Activated CD4-positive, CD25-positive, alpha-beta regulatory T cell treated with anti-CD3 and anti-CD28 coated beads, Interleukin-2, amount 50 U/mL, for 16 hours (primary cell): ENCODE results near the gene SLC1A1.
"Not testable (repeated sequence)": the region's sequence is repeated elsewhere in the genome, so short reads cannot be mapped to it uniquely, and the experiment has no call there.

Source experiments
- DNase-seq: peaks from one replicate; pipeline ENCODE4 v3.0.0-alpha.2; 2020; ENCODE audit warnings: low read depth, low spot score

Gene SLC1A1

GRCh38 chr9:4576448-4576847, 86.2 kb downstream of the SLC1A1 start:
- no peak for DNase-seq

DNA sequence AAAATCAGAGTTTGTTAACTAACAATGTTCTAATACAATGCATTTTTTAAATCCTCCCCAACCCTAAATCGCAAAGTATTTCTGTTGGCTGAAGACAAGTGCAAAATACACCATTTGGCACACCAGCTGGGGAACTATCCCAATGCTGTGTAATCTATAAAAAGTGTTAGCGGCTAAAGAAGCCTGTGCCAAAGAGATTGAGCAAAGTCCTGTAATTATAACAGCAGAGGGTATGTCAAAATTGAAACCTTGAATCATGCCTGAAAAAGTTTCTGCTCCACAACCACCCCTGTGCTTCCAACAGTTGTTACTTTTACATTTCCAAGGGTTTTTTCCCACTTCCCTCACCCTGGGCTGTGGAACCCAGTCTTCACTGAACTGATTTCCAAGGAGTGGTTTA, 88.7 kb downstream of the SLC1A1 start:
- DNase-seq, result no peak

DNA sequence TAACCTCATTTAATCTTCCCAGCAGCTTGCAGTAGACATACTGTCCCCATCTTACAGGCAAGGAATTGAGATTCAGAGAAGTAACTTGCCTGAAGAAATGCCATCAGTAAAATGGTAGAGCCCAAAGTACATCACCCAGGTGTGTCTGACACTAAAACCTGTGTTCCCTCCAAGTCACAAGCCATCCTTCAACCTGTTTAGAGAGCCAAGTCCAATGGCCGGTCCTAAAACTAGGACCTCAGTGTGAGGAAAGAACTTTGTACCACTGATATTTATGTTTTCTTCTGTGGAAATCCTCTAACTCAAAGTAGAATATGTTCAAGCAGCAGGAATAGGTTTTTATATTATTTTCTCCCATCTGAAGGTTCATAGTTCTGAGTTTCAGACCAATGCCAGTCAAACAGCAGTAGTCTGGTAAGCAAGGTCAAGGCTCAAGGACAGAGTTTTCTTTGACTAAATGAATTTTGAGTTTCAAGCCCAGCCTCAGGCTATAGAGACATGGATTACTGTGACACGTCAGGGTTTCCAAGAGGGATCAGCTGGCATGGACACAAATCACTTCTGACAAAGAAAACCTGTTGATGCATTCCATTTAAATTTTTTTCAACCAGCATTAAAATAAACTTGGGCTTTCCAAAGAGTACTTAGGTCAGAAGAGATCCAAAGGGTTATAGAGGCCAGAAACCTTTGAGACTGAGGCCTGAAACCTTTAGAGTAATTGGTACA, 90.9 kb downstream of the SLC1A1 start:
- DNase-seq, result no peak

DNA sequence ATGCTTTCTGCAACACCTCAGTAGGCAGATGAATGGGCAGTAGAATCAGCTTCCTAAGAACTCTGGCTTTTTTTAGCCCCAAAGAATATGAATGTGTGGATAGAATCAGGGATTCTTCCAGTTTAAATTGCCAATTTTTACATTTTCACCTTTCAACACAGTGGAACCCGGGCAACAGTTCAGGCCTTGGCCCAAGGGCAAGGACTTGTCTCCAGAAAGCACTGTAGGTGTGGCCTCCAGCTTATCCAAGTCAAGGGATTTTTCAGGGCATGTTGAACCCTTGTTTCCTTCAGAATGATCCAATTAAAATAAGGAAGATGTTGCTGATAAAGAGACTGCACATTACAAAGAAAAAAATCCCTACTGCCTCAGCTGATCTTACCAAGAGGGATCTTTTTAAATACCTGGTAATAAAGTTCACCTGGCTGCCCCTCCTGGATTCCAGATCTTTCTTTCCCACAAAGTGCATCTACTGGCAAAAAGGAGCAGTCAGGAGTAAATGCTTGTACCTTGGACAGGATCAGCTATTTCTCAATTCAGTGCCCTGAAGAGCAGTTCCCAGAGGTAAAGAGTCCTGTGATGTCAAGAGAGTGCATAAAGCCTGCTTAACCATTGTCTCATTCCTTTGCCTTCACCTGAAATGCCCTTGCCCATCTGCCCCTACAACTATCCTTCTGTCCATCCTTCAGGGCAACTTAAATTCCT, 91.7 kb downstream of the SLC1A1 start:
- DNase-seq, result no peak

DNA sequence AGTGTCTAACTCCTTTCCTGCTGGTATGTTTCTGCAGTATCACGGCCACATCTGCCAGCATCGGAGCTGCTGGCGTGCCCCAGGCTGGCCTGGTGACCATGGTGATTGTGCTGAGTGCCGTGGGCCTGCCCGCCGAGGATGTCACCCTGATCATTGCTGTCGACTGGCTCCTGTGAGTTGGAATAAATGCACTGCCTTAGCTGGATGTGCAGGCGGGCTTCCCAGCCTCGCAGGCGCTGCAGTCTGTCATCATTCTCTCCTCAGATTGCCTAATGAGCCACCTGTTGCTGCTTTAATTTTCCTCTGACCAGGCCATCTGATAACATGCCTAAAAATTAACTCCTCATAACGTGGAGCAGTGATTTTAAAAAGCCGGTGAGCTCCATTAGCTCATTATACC, 92.7 kb downstream of the SLC1A1 start:
- DNase-seq, result no peak

DNA sequence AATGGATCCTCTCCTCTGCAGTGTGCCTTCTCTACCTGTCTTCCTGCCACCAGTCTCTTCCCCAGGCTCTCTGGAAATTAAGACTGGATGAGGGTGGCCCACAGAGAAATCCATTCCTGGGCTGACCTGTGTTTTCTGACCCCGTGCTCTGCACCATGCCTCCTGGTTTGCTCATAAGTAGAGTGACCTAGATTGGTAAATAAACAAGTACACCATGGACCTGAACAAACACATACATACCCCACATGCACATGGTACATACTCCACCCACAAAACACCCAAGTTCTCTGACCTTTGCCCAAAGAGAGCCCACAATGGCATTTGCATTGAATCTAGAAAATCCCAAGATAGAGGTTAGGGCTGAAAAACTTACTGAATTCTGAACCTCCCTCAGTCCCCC, 94.4 kb downstream of the SLC1A1 start:
- DNase-seq, result no peak

- no peak for DNase-seq
Measured at GRCh38 chr9:4585135-4585534, 94.9 kb downstream of the SLC1A1 start.

DNA sequence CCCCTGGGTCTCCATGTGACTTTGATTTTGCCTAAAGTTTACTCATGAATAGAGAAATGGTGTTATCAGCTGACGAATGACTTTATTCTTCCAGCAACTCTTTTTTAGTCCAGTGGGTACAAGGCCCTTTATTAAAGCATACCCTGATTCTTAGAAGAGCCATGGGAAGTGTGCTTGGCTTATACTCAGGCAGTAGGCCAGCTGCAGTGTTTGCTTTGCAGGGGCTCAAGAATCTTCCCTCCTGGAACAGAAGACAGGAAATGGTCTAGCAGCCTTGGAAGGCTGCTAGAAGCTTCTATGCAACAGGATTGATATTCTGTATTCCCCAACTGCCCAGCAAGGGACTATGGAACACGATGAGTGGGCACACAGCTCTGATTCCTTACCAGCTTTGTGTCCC, 98.5 kb downstream of the SLC1A1 start:
- no peak for DNase-seq

DNA sequence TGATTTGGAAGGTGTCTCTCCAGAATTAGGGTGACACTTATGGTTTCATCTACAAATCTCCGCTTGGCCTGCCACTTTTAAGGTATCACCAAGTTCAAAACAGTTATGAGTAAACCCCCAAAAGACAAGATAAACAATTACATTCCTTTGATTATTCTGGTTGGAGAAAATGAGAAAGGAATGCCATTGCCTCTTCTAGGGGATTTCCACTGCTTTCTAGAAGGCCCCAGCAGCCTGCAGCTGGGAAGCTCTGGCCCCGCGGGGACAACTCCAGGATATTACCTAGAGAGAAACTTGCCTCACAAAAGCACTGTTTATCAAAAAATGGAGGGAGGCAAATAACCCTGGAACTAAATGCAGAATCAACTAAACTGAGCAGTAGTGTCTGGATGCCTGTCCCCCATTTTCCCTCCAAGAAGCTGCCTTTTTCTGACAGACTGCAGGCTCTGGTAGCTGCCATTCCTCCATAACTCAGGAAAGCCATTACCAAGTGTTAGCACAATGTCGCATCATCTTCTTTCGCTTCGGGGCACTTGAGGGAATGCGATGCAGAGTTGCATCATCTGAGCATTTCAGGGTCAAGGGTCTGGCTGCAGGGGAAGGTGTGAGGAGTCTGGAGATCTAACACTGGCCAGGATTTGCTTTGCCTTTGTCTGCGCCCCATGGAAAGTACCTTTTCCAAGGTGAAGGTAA, 100.3 kb downstream of the SLC1A1 start:
- DNase-seq, result no peak

- no peak for DNase-seq
Measured at GRCh38 chr9:4591123-4591500, 100.8 kb downstream of the SLC1A1 start.

- no peak for DNase-seq
Measured at GRCh38 chr9:4592295-4592694, 102.0 kb downstream of the SLC1A1 start.

DNA sequence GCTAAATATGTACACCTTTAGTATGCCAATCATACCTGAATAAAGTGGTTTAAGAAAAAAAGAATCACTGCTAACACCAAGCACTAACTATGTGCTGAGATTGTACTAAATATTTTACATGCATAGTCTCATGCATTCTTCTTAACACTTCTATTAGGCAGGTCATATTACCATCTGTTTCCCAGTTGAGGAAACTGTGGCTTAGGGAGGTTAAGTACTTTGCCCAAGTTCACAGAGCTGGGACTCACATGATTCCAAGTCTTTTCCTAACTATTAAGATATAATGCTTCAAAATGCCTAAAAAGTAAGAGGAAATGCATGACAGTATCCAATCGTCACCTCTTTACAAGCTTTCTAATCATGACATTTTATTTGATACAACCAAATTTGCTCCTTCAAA, 102.6 kb downstream of the SLC1A1 start:
- no peak for DNase-seq

GRCh38 chr9:4594545-4594944, 104.3 kb downstream of the SLC1A1 start:
- no peak for DNase-seq

DNA sequence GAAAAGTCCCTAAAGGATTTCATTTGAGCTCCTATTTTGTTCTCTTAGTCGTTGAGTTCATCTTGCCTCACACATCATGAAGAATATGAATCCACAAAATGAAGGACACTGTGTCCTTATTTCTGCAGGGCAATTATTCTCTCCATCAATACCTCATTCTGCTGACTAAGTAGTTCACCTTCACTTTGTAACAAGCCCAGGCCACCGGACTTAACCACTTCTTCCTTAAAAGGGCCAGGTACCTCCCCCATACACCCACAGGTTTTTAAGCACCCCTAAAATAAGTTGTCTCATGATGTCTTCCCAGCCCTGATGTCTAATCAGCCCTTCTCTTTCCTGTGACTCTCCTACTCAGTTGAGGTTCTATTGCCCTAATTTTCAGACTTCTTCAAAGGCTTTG, 104.7 kb downstream of the SLC1A1 start:
- no peak for DNase-seq

GRCh38 chr9:4596165-4596922, 106.1 kb downstream of the SLC1A1 start:
- peak; percentile 32 for DNase-seq

DNA sequence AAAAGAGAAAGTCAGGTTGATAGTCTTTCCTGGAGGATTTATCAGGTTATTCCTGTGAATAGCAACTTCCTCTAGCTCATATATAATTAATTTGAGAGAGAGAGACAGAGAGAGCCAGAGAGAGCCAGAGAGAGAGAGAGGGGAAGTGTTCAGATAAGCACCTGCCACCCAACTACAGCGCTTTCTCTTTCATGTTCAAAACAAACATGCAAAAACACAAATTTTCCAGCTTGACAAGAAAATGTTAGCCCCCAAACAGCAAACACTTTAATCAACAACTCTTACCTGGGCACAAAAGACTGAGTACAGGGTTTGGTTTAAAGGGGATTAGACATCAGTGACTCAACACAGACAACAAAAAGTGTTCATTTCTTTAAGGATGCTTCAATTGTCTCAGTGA, 110.1 kb downstream of the SLC1A1 start:
- no peak for DNase-seq

DNA sequence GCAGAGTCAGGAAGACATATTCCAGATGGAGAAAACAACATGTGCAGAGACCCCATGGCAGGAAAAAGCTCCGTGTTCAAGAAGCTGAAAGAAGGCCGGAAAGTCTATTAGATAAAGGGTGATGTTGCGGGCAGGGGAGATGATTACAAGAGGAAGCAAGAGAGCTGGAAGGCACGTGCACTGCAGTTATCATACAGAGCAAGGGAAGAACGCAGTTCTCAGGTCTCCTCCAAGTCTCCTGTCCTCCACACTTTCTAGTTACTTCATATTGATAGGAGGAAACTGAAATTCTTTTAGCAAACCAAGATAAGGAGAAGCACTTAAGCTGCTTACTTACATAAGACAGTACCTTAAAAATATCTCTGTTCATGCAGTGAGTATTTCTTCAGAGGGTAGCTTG, 113.6 kb downstream of the SLC1A1 start:
- no peak for DNase-seq

DNA sequence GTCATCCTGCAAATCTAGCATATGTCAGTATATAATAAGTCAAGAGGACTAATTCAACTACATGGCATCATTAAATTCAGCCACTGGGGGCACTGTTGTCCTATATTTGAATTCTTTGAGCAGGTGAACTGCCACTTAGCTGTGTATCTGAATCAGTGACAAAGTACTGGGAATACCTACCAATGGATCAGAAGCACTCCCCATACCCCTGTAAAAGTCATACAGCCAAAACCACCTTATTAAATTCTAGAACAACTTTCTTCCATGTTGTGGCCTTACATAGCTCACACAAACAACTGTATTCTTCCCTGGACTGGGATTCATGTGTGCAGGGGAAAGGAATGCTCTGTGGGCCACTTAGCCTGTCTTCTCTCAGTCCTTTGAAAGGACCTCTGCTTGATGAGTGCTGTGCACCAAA, 114.4 kb downstream of the SLC1A1 start:
- DNase-seq, result peak; percentile 48

- not testable (repeated sequence) for DNase-seq
Measured at GRCh38 chr9:4606033-4606432, 115.8 kb downstream of the SLC1A1 start.

DNA sequence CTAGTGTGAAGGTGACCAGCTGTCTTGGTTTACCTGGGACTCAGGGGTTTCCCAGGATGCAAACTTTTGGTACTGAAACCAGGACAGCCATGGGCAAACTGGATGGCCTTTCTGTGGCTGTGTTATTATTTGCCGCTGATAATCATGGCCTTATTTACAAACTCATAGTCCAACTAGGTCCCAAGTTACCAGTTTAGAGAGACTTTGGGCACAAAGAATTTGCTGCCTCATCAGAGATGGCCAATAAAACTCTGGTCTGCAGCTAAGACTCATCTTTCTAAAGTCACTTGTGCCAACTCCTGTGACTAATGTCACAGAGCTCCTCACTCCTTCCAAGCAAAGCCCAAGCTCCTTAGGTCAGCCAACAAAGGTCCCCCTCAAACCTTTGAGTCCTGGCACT, 124.4 kb downstream of the SLC1A1 start:
- DNase-seq, result no peak

DNA sequence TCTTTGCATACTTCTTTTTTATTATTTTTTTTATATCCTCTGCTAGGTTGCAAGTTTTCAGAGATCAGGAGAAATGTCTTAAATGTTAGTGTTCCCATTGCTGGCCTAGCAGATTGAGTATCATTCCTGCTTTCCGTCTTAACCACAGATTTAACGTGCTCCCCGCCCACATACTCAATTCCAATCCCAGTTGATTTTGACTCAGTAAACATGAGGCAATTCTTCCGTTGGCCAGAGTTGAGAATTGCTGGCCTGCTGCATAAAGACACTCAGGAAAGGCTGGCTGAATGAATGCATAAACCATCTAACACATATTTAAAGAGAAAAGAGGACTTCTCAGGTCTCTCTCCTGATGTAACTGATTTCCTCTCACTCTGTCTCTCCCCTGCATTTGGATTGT, 125.0 kb downstream of the SLC1A1 start:
- DNase-seq, result no peak

GRCh38 chr9:4615778-4616177, 125.5 kb downstream of the SLC1A1 start:
- DNase-seq, result no peak
